OCI-LY1 (cell line): ENCODE data around the gene CPA4.

Experiments used
- EZH2 ChIP-seq: fragments of 200-600 bp; sonication (generic), shearing (Covaris generic); IDR thresholded peaks from 2 replicates; pipeline ENCODE4 v1.8.0; 2017; ENCODE audit warnings: borderline replicate concordance, mixed run types, mild to moderate bottlenecking, antibody characterized with exemption, low read length, moderate library complexity, mixed read lengths
- TF ChIP-seq, protein P1 (sequence below): fragments of 200-600 bp; sonication (generic), shearing (Covaris generic); IDR thresholded peaks from 2 replicates; pipeline ENCODE4 v1.5.1; 2017; ENCODE audit warnings: mild to moderate bottlenecking, antibody characterized with exemption, low read length, moderate library complexity, mixed read lengths

DNA sequence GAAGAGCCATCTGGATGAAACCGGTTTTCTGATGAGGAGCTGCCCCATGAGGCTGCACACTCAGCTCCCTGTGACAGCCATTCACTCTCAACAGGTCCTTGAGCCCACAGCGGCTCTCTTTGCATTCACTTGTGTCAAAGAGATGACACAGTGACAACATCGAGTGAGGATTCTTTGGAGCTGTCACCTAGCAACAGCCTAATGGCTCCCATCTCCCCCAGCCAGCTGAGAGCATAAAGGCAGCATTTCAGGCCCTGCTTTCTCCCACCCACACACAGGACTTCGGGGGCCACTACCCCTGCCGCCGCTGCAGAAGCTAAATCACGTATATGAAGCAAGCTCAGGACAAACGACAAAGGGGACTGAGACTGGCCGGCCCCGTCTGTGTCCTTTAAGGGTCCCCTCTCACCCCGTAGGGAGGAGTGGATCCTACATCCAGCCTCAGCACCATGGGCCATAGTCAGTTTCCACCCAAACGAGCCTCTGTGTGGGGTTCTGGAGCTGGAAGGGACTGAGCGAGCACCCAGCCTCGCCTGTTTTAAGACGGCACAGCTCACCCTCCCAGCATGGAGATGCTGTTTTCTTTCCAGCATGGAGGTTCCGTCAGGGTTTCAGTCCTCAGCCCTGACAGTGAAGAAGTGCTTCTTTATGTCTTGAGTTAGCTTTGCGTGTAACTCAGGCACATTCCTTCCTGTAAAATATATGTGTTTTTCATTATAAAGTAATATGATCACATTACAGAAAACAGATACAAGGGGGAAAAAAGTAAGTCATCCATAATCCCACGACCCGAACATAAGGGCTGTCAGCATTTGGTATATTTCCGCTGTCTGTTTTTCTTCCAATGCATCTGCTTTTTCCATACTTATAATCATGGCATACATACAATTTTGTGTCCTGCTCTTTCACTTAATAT, 4.9 kb downstream of the CPA4 start:
- TF ChIP-seq, protein P1, sequence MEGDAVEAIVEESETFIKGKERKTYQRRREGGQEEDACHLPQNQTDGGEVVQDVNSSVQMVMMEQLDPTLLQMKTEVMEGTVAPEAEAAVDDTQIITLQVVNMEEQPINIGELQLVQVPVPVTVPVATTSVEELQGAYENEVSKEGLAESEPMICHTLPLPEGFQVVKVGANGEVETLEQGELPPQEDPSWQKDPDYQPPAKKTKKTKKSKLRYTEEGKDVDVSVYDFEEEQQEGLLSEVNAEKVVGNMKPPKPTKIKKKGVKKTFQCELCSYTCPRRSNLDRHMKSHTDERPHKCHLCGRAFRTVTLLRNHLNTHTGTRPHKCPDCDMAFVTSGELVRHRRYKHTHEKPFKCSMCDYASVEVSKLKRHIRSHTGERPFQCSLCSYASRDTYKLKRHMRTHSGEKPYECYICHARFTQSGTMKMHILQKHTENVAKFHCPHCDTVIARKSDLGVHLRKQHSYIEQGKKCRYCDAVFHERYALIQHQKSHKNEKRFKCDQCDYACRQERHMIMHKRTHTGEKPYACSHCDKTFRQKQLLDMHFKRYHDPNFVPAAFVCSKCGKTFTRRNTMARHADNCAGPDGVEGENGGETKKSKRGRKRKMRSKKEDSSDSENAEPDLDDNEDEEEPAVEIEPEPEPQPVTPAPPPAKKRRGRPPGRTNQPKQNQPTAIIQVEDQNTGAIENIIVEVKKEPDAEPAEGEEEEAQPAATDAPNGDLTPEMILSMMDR: no peak
- TF ChIP-seq EZH2: no peak
